GM21447 (cell line): ENCODE data around the gene SGSM1.

Source experiments
- ATAC-seq: cut with Tn5 transposase; IDR thresholded peaks from one replicate; pipeline ENCODE4 v1.9.1; 2021; ENCODE audit not compliant: unreplicated experiment

SGSM1 gene

DNA sequence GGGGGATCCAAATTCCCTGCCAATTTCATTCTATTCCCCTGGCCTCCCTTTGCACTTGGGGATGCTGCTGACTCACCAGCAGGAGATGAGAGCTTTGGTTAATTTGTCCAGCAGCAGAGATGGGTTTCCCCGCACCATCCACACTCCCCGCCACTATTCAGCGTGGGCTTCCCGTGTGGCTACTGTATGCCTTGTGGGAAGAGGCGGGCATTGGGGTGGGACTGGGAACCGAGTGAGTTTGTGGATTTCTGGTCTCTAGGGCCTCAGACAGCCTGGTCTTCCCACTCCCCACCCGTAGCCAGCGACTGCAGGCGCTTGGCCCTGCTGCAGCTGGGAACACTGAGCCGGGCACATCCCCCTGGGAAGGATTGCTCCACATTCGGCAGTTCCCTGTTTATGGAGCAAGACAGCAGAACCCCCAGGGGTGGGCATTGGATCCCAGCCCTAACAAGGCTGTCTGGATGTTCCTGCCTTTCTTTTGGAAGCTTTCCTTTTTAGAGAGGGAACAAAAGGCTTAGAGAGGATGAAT, 169.9 kb downstream of the SGSM1 start:
- ATAC-seq, result no peak

- no peak for ATAC-seq
These were observed 170.6 kb downstream of the SGSM1 start for GRCh38 chr22:24976442-24977218.
